GM19324 (cell line): ENCODE results near the gene MRTFA.
A peak's percentile ranks its signal among the peaks of the same experiment; 100 is the strongest.

ENCODE experiments used
- ATAC-seq: cut with Tn5 transposase; IDR thresholded peaks from one replicate; pipeline ENCODE4 v1.9.1; 2021; ENCODE audit warnings: mild to moderate bottlenecking, moderate library complexity; ENCODE audit not compliant: unreplicated experiment, low FRiP score

MRTFA gene

GRCh38 chr22:40418366-40419201 lies 217.9 kb downstream of the MRTFA start:
- no peak for ATAC-seq

DNA sequence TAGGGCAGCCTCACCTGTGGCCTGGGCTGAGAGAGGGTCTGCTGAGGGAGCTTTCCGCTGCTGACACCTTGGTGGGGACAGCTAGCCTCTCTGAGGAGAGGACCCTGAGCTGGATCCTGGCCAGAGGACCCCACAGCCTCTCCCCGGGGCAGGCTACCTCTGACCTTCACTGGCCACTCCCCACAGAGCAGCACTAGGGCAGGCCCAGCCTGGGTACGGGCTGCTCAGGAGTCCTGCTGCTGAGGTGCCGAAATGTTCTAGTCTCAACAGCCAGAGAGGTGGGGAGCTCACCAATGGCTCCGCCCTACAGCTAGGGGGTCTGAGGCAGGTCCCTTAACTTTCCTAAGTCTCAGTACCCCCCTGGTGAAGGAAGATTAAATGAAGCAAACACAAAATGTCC lies 218.6 kb downstream of the MRTFA start:
- ATAC-seq: no peak

- no peak for ATAC-seq
Measured at GRCh38 chr22:40417041-40417440, 219.5 kb downstream of the MRTFA start.

- ATAC-seq: no peak
Measured at GRCh38 chr22:40416636-40417035, 219.9 kb downstream of the MRTFA start.

DNA sequence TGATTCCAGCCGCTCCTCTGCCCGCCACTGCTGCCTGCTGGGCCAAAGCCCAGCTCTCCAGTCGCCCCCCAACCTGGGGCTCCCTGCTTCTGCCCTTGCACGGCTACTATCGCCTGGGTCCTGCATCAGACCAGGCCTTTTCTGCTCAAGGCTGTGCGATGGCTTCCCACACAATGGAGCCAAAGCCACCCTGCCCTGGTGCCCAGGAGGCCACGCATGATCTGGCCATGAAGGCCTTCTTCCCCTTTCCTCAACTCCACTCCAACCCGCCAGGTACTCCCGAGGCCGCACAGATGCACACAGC lies 220.3 kb downstream of the MRTFA start:
- no peak for ATAC-seq

DNA sequence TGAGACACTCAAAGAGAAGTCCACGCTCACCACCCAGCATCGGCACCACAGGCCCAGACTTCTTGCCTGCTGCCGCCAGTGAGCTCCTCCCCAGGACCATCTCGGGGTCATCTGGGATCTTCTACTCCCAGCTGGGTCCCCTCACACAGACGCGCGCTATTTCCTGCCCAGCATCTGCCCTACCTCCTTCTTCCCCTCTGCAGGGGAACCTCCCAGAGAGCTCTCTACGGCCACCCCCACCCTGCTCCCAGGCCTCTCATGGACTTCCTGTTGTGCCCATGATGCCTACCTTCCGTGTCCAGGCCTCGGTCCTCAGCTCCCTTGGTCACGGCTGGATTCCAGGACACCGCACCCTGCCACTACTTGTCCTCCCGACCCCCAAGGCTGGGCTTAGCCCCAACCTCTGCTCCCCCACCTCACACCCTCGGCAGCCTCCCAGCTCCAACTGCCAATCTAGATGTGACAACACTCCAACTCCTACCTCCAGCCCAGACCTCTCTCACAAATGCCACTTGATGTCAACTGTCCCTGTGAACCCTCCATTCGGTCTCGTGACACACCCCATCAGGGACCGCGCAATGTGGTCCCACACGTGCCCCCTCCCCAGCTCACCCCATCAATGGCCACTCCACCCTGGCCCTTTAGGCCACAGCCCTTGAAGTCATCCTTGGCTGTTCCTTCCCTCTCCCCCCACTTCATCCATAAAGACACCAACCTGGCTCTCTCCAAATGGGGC lies 220.8 kb downstream of the MRTFA start:
- no peak for ATAC-seq

GRCh38 chr22:40414838-40415505 lies 221.5 kb downstream of the MRTFA start:
- peak; percentile 55 for ATAC-seq

DNA sequence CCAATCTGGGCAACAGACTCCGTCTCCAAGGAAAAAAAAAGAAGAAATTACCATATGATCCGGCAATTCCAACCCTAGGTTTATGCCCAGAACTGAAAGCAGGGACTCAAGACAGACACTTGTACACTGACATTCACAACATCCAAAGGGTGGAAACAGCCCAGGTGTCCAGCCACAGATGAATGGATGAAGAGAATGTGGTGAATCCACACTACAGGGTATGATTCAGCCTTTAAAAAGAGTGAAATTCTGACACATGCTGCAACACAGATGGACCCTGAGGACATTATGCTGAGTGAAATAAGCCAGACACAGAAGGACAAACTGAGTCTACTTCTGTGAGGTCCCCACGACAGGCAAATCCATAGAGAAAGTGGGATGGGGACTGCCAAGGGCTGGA lies 222.2 kb downstream of the MRTFA start:
- no peak for ATAC-seq

- no peak for ATAC-seq
Measured at GRCh38 chr22:40413873-40414272, 222.6 kb downstream of the MRTFA start.

DNA sequence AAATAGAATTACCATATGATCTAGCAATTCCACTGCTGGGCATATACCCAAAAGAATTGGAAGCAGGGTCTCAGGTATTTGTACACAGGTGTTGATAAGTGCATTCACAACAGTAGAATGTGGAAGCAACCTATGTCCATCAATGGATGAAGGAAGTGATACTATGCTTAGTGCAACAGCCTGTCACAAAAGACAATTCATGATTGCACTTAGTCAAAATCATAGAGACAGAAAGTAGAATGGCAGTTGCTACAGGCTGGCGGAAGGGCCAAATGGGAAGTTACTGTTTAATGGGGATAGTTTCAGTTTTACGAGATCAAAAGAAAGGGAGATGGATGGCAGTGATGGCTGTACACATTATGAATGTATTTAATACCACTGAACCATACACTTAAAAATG lies 224.1 kb downstream of the MRTFA start:
- ATAC-seq: no peak

GRCh38 chr22:40411506-40411861 lies 225.0 kb downstream of the MRTFA start:
- no peak for ATAC-seq

- no peak for ATAC-seq
Measured at GRCh38 chr22:40410731-40411505, 225.6 kb downstream of the MRTFA start.

DNA sequence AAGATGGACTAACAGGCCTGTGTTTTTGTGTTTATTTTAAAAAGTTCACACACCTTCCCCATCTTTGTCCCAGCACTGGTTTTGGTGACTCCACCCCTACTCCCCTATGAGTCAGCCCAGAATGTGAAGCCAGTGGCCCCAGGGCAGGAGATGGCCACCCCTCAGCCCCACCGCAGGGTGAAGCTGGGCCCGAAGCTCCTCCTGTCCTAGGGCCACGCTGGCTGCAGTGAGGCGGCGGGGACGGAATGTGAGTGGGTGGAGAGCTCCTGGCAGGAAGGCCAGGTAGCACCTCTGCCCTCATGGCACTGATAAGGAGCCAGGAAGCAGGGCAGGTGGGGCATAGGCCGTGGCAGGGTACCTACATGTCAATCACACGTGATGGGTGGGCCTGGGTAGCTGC lies 226.2 kb downstream of the MRTFA start:
- ATAC-seq: no peak

DNA sequence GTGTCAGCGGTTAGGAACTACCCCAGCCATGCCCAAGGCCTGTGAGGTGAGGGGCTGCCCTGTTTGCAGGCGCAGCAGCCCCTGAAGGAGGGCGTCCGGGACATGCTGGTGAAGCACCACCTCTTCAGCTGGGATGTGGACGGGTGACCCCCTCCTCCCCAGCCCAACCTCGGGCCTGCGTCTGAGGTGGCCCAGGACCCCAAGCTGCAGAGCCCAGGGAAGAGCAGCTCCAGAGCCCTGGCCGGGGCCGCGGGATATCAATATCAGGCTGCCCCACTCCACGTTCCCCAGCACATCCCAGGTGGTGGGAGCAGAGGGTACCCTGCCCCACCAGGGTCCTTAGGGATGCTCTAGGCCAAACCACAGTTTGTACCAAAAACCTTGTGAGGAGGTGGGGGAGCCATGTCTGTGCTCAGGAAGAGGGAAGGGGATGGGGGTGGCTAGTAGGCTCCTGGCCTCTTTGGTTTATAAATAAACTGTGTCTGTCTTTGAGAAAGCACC lies 226.9 kb downstream of the MRTFA start:
- ATAC-seq: no peak

- ATAC-seq: no peak
Measured at GRCh38 chr22:40408718-40409612, 227.6 kb downstream of the MRTFA start.

GRCh38 chr22:40407831-40408717 lies 228.4 kb downstream of the MRTFA start:
- no peak for ATAC-seq

DNA sequence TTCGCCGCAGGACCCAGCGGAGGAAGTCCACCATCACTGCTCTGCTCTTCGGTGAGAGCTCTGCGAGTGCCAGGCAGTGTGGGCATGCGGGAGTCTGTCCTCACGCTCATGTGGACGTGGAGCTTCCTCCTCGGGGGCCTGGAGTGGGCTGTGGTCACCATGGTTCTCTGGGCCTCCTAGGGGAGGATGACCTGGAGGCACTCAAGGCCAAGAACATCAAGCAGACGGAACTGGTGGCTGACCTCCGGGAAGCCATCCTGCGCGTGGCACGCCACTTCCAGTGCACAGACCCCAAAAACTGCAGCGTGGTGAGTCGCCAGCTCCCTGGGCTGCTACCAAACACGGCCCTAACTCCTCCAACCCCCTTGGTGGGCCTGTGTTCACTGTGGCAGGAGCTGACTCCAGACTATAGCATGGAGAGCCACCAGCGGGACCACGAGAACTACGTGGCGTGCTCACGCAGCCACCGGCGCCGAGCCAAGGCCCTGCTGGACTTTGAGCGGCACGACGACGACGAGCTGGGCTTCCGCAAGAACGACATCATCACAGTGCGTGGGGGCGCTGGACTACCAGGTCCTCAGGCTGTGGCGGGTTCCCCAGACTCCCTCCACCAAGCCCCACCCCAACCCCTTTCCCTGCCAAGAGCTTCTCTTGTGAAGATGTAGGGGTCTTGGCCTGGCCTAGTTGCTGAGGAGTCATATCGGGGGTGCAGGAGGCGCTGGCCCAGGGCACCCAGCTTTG lies 229.3 kb downstream of the MRTFA start:
- no peak for ATAC-seq
